Suprapubic skin (tissue), 4 donors: ENCODE results near the gene DDX52.

Experiments
- CTCF ChIP-seq, 2 donors: fragments of 200-600 bp in 1 of 2; fragments of 450-650 bp in 1 of 2; sonication (generic) in 1 of 2; IDR thresholded peaks; one replicate each; pipeline ENCODE4 v1.5.1; 2016 to 2019; ENCODE audit warnings: antibody characterized with exemption in 2 of 2, mild to moderate bottlenecking in 1 of 2, moderate library complexity in 1 of 2
- EP300 ChIP-seq: sonication (generic); formaldehyde crosslinking; IDR thresholded peaks from one replicate; pipeline ENCODE4 v1.6.1; 2017; ENCODE audit warnings: antibody characterized with exemption
- POLR2A ChIP-seq, 2 donors: fragments of 450-650 bp; IDR thresholded peaks; one replicate each; pipeline ENCODE4 v1.6.1; 2017; ENCODE audit warnings: antibody characterized with exemption in 2 of 2, mild to moderate bottlenecking in 2 of 2, moderate library complexity in 2 of 2
- POLR2AphosphoS5 ChIP-seq, 3 donors: sonication (generic); formaldehyde crosslinking; IDR thresholded peaks; one replicate each; pipeline ENCODE4 v1.6.1; 2017; ENCODE audit warnings: antibody characterized with exemption in 3 of 3

GRCh38 chr17:37610971-37611370, 32.3 kb downstream of the DDX52 start:
- TF ChIP-seq POLR2AphosphoS5 (IDR thresholded peaks at IDR 0.05) = no peak
- TF ChIP-seq POLR2A (IDR thresholded peaks at IDR 0.05) = no peak
- no peak for TF ChIP-seq CTCF (IDR thresholded peaks at IDR 0.05)
- no peak for TF ChIP-seq EP300
